ENCODE measurements around the gene INO80C.

INO80C gene

DNA sequence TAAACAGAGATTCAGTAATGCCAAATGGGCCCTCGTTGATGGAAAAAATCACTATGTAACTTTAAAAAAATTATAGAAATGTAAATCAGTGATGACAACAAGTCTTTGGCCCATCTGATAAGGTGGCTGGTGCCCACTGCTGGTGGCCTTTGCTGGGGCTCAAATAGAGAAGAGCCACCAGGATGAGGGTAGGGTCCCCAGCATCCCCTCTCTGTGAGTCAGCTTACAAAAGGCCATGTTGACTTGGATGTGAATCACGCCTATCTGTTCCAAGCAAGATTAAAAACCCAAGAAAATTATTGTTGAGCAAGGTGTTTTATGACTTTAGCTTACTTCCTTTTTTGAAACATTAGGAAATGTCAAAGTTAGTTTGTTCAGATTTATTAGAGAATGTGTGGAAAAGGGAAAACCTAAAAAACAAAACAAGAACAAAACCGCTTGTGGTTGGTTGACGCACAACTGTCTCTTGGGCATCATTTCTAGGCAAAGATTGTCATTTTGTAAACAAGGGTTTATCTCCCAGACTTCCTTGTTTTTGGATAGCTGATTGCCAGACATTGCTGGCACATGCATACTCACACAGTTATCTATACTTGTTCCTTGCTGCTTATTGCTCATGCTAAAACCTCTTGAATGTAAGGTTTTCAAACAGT lies 66.9 kb downstream of the INO80C start:
- no peak for DNase-seq (ENCODE audit: low spot score)

DNA sequence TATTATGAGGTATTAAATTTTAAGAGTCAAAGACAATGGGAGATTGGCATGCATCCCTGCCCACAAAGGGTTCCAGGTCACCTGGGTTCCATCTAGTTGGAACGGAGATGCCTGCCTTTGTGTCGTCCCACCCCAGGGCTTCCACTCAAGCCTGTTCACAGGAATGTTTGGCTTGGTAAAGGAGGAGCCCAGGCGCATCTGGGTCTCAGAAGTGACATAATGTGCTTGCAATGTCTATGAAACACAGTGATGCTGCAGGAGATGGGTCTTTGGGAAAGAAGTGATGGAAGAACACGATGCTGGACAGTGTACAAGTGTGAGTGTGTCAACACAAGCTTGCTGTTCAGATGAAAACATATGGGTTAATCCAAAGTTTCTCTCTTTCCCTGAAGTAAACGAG lies 71.0 kb downstream of the INO80C start:
- no peak for DNase-seq (ENCODE audit: low spot score)

- DNase-seq (ENCODE audit: low spot score): no peak
Measured at GRCh38 chr18:35424356-35424755, 73.4 kb downstream of the INO80C start.

GRCh38 chr18:35422237-35422636 lies 75.5 kb downstream of the INO80C start:
- DNase-seq (ENCODE audit: low spot score): no peak

GRCh38 chr18:35418610-35419009 lies 79.2 kb downstream of the INO80C start:
- DNase-seq (ENCODE audit: low spot score): no peak
